Measurements from ENCODE around the gene MFSD1. TPM values are rescaled to one million over a fixed set of nuclear protein-coding genes. Genes with fewer than 3 reads are reported as not detected.

MFSD1 gene
- total RNA-seq, 1 donor, result 108 TPM

DNA sequence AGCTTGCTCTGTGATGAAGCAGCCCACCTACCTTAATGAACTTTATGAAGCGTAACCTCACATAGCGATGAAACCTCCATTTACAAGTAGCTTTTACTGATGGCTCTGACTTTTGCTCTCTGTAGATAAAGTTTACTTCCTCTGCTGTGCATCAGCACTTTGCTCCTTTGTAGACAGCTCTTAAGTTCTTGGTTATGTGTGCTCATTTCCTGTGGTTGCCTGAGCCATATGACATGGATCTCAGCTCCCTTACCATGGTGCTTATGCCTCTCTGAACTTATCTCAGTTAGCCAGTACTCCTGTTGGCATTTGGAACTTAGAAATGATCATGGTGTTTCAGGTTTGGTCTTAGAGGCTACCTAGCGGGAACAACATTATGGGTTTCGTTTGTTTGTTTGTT lies 7.8 kb downstream of the MFSD1 start:
- DNase-seq (ENCODE audit: low read depth in 2 of 3, low spot score in 2 of 3), result peak in 1 of 3 donors; percentile 54

GRCh38 chr3:158810823-158811724 lies 9.2 kb downstream of the MFSD1 start:
- DNase-seq (ENCODE audit: low read depth in 2 of 3, low spot score in 2 of 3), result no peak

DNA sequence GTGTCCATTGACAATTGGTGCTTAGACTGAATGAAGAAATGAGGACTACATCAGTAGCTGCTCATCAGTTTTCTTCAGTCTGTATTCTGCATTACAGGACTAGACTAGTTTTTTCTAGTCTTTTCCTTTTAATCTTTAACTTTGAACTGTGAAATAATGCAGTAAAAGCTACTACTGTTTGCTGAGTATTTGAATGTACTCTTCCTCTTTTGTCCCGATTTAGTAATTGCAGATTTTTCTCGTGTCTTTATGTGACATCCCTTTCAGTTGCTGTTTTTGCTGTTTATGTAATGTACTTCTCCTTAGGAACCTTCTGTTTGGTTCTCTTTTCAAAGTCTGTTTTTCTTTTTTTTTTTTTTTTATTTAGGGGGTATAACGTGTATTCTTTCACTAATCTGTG lies 17.4 kb downstream of the MFSD1 start:
- no peak for DNase-seq (ENCODE audit: low read depth in 2 of 3, low spot score in 2 of 3)

- no peak for DNase-seq (ENCODE audit: low read depth in 2 of 3, low spot score in 2 of 3)
These were observed 18.7 kb downstream of the MFSD1 start for GRCh38 chr3:158820521-158820920.

- no peak for DNase-seq (ENCODE audit: low read depth in 2 of 3, low spot score in 2 of 3)
These were observed 20.0 kb downstream of the MFSD1 start for GRCh38 chr3:158821847-158822246.

DNA sequence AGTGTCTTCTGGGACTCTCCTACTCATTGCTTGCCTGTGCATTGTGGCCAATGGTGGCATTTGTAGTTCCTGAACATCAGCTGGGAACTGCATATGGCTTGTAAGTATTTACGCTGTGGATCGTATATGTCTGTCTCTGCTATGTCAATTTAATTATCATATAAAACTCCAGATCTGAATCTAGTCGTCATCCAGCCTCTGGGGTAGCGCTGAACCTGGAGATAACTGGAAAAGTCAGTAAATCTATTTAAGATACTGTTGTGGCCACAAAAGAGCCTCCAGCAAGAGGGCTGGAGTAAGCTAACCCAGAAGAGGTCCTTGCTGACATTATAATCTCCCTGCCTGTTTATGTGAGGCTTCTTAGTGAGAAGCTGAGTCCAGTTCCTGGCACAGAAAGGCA lies 21.6 kb downstream of the MFSD1 start:
- no peak for DNase-seq (ENCODE audit: low read depth in 2 of 3, low spot score in 2 of 3)

GRCh38 chr3:158827773-158828172 lies 25.9 kb downstream of the MFSD1 start:
- no peak for DNase-seq (ENCODE audit: low read depth in 2 of 3, low spot score in 2 of 3)

DNA sequence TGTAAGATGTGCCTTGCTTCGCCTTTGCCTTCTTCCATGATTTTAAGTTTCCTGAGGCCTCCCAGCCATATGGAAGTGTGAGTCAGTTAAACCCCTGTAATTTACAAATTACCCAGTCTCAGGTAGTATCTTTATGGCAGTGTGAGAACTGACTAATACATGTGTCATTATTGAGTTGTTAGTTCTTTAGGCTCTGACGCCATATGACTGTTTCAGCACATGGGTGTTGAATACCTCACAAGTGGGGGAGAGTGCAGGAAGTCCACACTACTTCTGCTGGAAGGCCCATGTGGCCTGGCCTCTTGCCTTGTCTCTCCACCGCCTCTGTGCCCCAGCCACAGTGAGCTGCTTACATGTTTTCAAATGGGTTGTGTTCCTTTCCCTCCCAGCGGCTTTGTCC lies 28.5 kb downstream of the MFSD1 start:
- DNase-seq (ENCODE audit: low read depth in 2 of 3, low spot score in 2 of 3), result no peak

DNA sequence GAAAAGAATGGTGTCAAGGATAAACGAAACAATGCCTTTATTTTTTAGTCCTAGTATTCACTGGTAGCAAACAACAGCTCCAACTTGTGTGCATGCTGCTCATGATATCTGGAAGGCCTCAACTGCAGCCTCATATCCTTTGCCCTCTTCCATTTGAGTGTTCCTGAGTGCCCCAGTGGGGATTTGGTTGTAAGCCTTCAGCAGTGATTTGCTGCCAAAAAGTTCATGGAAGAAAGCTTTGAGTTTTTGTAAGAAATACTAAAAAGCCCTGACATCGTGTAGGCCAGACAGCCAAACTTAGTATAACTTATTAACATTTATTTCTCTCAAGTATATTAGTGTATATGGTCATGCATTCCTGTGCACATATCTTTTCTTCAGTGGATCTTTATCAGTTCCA lies 30.0 kb downstream of the MFSD1 start:
- no peak for DNase-seq (ENCODE audit: low read depth in 2 of 3, low spot score in 2 of 3)

DNA sequence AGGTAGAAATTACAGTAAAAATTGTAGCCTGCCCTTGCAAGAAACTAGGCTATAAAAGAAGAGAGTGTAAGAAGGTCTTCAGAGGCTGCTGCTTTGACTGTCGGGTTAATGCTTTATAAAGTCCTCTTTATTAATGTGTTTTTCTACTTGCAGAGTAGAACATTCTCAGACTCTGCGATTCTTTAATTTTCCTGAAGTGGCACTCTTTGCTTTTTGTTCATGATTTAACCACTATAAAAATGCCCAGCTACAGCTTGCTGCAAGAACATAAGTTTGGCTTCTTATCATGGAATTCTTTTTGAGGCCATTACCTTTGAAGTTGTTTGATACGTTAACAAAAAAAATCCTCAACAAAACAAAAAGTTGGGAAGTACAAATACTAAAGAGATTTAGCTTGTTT lies 33.8 kb downstream of the MFSD1 start:
- no peak for DNase-seq (ENCODE audit: low read depth in 2 of 3, low spot score in 2 of 3)

DNA sequence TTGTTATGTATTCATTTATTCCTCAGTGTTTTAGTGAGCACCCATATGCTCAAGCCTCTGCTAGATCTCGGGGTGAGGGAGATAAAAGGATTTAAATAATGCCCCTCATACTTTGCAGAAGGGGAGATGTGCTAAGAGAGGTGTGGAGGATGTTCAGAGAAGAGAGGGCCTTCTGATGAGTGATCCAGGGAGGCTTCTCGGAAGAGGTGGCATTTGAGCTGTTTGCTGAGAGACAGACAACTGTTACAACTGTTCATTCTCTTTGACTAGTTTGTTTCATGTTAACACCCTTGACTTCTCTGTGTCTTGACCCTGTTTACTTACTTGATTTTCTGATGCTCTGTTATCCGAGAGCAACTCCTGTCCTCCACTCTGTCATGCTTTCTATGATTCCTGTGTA lies 34.5 kb downstream of the MFSD1 start:
- no peak for DNase-seq (ENCODE audit: low read depth in 2 of 3, low spot score in 2 of 3)

- no peak for DNase-seq (ENCODE audit: low read depth in 2 of 3, low spot score in 2 of 3)
These were observed 35.4 kb downstream of the MFSD1 start for GRCh38 chr3:158837240-158837639.

DNA sequence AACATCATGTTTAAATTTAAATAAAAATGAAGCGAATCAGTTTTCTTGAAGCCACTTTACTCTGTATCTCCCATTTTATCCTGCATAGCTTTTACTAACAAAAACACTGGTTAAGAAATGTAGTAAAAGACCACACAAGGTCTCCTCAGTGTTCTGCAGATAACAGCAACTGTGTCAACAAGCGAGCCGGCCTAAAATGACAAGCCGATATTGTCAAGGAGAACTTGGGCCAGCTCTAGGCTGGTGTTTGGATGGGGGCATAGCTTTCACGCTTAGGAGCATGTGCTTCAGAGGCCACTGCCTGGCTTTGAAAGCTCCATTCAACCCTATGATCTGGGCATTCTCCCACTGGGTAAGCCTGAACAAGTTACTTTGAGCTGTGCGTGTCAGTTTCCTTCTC lies 38.1 kb downstream of the MFSD1 start:
- no peak for DNase-seq (ENCODE audit: low read depth in 2 of 3, low spot score in 2 of 3)

DNA sequence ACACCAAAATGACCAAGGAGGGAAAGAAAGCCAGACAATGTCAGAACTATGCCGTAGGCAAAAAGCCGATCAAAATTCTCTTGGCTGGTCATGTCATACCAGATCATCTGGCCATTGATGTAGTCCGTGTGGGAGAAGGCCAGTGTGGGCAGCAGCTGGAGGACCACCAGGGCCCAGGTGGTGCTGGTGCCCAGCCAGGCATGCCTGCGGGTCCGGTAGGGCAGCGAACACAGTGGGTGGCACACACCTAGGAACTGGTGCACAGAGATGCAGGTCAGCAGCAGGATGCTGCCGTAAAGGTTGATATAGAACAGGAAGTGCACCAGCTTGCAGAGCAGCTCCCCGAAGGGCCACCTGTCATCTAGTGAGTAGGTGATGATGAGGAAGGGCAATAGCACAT lies 39.5 kb downstream of the MFSD1 start:
- no peak for DNase-seq (ENCODE audit: low read depth in 2 of 3, low spot score in 2 of 3)

DNA sequence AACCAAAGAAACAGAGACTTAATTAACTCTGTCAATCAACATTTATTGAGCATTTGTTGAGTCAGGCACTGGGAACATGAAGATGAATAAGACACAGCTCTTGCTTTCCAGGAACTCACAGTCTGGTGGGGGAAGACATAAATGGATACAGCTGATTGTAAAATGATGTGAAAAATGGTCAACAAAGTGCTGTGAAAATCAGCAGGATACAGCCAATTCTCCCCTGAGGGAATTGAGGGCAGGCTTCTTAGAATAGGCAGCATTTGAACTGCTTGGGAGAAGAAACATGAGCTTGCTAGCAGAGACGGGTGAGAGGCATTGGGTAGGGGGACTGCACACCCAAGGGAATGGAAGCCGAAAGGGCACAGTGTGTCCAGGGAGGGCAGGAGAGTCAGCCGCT lies 41.1 kb downstream of the MFSD1 start:
- DNase-seq (ENCODE audit: low read depth in 2 of 3, low spot score in 2 of 3), result no peak

- peak; percentile 3 to 53 (median 17) for DNase-seq (ENCODE audit: low read depth in 2 of 3, low spot score in 2 of 3)
These were observed 44.0 kb downstream of the MFSD1 start for GRCh38 chr3:158845765-158846350.

- DNase-seq (ENCODE audit: low read depth in 2 of 3, low spot score in 2 of 3), result no peak
These were observed 45.1 kb downstream of the MFSD1 start for GRCh38 chr3:158846803-158847451.

GRCh38 chr3:158847452-158847821 lies 45.6 kb downstream of the MFSD1 start:
- no peak for DNase-seq (ENCODE audit: low read depth in 2 of 3, low spot score in 2 of 3)

GRCh38 chr3:158847885-158848284 lies 46.0 kb downstream of the MFSD1 start:
- DNase-seq (ENCODE audit: low read depth in 2 of 3, low spot score in 2 of 3), result no peak

DNA sequence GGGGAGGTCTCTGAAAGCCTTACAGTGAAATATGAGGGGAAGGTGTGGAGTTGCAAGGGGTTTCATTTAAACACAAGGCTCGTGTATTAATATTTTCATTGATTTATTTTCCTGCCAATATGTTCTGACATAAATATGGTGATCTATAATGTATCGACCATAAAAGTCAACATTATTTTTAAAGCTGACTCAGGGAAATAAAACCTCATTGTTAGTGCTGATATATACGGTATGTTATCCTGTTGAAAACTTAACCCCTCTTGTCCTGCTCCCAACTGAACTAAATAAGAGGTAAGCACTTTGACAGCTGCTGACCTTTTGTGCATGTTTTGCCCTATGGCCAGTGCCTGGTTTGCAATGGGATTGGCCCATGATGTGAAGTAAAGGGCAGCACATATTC lies 47.9 kb downstream of the MFSD1 start:
- DNase-seq (ENCODE audit: low read depth in 2 of 3, low spot score in 2 of 3), result no peak

DNA sequence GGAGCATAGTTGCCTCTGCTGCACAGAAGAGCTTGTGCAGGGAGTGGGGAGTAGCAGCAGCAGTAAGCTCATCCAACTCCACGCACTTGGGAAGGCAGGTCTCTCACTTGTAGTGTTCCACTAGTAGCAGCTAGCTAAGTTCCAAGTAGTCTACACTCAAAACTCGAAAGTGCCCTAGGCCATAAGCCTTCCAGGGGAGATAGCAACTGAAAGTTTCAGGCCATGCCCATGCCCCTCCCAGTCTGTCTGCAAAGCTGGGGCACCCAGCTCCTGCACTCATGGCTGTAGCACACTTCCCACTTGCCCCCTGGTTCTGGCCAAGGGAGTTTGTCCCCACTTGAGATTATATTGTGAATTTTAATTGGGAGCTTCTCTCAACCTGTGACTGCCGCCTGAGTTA lies 57.5 kb downstream of the MFSD1 start:
- DNase-seq (ENCODE audit: low read depth in 2 of 3, low spot score in 2 of 3), result no peak

GRCh38 chr3:158863247-158863646 lies 61.4 kb downstream of the MFSD1 start:
- no peak for DNase-seq (ENCODE audit: low read depth in 2 of 3, low spot score in 2 of 3)

Measured in hematopoietic multipotent progenitor cell (in vitro differentiated cells).